Kidney capillary endothelial cell (primary cell): ENCODE data around the gene FBXO28.

ENCODE experiments used
- DNase-seq: peaks from one replicate; pipeline ENCODE4 v3.0.0-alpha.2; 2018; ENCODE audit warnings: low spot score

FBXO28 gene

DNA sequence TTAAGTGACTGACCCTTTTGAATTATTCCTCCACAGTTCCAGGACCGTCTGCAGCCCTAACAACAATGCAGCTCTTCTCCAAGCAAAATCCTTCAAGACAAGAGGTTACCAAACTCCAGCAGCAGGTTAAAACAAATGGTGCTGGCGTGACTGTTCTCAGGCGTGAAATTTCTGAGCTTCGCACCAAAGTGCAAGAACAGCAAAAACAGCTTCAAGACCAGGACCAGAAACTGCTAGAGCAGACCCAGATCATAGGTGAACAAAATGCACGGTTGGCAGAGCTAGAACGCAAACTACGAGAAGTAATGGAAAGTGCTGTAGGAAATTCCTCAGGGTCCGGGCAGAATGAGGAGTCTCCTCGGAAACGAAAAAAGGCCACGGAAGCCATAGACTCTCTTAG lies 43.4 kb downstream of the FBXO28 start:
- no peak for DNase-seq

DNA sequence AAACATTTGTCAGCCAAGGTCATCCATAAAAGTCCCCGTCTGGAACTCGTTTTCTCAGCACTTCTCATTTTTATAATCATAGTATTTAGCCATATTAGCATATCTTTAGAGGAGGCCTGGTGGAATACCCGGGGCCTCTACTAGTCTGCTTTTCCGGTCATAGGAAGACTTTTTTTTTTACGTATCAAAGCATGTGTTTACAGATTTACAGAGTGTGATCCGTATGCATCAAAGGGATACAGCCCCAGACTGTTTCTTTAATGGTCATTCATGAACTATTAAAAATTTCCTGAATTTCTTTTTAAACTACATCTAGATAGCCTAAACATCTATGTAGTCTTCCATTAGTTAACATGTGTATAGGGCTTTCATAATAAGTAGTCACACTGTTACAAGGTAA lies 45.6 kb downstream of the FBXO28 start:
- DNase-seq: no peak

DNA sequence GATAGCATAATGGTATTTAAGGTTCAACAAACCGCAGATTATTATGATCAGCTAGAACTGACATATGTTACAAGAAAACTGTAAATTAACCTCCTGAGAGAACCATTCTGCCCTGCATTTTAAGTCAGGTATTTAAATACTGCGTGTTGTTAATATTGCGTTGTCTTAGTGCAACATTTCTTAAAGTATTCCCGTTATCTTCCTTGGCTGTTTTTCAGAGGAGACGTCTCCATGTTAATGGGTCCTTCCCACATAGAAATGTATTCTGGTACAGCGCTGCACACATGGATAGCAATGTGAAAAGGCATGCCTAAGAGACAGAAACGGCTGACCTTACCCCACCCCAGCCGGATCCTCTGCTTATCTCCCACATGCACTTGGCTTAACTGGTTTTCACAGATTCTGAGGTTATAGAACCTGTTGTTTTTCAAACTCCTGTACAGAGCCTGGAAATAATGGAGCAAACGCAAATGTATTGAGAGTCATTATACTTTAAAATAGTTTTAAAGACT lies 46.3 kb downstream of the FBXO28 start:
- DNase-seq: no peak

DNA sequence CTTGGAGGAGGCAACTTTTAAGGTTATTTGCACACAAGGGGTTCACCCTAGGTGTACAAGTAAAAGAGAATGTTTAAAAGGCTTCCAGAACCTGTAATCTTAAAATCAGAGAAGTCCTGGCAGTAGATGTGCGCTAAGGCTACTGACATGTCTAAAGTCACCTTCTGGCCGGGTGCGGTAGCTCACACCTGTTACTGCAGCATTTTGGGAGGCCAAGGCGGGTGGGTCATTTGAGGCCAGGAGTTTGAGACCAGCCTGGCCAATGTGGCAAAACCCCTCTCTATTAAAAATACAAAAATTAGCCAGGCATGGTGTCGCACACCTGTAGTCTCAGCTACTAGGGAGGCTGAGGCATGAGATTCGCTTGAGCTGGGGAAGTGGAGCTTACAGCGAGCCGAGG lies 48.9 kb downstream of the FBXO28 start:
- no peak for DNase-seq

DNA sequence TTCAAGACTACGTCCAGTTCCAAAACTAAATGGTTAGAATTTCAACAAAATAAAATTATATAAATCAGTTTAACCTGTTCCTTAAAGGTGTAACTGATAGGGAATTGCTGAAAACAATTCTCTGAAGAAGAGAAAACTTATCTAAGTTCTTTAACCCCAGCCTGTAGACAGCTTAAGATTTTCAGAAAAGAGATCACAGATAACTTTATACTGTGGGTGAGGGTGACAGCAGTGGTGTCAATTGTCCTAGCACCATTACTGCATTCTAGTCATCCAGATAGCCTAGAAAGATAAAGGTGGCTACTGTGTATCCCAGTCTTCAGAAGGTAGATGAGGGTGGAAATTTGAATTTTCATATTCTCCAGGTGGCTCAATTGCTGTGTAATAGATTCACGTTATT lies 49.4 kb downstream of the FBXO28 start:
- no peak for DNase-seq

DNA sequence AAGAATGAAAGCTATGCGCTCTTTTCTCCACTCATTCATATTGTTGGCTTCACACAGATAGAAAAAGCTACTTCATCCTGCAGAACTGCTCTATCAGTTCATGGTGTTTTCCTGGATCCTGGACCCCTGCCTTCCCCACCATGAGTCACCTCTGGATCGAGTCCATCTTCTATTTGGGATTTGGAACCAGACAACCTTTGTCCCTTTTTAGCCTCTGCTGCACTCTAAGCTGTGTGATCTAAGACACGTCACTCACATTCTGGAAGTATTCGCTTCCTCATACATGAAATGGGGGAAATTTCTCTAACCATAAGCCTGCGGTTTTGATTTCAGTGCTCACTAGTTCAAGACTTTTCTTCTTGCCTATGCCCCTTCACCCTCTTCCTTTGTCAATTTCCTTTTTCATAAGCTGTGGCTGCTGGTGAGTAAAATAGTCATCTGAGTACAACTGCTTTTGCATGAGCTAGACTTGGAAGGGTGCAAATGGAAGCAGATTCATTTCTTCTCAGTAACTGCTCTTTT lies 55.0 kb downstream of the FBXO28 start:
- DNase-seq: peak; percentile 16

DNA sequence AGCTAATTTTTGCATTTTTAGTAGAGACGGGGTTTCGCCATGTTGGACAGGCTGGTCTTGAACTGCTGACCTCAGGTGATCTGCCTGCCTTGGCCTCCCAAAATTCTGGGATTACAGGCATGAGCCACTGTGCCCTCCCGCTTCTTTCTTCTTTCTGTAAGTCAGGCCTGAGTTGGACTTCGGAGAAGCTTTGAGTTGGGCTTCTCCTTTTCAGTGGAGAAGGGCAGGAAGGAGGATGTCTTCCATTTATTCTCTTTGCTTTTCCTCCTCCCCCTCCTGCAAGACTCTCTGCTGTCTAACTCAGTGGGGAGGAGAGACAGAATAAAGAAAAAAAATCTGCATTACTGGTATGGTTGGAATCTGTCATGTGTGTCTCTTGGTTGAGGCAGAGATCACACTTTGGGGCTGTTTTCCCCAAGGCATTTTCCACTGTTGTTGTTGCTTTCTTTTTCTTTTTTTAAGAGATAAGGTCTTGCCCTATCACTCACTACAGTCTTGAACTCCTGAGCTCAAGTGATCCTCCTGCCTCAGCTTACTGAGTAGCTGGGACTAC lies 55.9 kb downstream of the FBXO28 start:
- DNase-seq: no peak

DNA sequence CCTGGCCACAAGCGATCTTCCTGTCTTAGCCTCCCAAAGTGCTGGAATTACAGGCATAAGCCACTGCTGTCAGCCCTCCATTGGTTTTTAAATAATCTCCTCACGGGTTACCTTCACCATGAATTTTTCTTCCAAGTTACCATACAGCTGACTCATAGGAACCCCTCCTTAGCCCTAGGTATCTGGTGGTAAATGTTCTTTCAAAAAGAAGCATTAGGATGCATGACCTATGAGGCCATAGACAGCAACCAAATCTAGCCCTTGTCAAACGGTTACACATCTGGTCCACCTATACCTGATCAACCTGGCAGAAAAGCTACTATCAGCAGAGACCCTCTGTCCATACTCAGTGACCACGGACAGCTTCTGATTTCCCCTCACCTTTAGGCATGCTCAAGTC lies 56.4 kb downstream of the FBXO28 start:
- no peak for DNase-seq

DNA sequence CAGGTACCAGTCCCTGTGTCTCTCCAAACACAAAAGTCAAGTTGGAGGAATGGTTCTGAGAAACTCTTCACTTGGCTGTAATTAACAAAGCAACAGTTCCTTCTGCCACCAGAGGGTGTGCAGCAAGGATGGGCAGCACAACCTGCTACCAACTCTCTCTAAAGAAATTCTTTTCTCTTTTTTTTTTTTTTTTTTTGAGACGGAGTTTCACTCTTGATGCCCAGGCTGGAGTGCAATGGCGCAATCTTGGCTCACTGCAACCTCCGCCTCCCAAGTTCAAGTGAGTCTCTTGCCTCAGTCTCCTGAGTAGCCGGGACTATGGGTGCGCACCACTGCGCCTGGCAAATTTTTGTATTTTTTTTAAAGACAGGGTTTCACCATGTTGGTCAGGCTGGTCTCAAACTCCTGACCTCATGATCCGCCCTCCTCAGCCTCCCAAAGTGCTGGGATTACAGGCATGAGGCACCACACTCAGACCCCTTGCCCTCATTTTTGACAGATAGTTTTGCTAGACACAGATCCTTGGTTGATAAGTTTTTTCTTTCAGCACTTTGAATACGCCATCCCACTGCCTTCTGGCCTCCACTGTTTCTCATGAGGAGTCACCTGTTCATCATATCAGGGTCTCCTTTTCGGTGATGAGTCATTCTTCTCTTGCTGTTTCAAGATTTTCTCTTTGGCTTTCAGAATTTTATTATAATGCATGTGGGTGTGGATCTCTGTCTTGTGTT lies 57.0 kb downstream of the FBXO28 start:
- DNase-seq: no peak

DNA sequence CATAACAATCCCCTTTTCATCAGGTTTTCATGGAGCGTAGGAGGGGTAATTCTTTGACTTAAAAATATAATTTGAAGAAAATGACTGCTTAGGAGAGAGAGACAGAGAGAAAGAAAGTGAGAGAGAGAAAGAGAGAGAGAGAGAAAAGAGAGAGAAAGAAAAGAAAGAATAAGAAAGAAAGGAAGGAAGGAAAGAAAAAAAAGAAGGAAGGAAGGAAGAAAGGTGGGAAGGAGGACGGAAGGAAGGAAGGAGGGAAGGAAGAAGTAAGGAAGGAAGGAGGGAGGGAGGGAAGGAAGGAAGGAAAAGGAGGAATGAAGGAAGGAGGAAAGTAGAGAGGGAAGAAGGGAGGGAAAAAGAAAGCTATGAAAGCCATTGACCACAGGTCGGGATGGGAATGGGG lies 58.3 kb downstream of the FBXO28 start:
- DNase-seq: no peak

DNA sequence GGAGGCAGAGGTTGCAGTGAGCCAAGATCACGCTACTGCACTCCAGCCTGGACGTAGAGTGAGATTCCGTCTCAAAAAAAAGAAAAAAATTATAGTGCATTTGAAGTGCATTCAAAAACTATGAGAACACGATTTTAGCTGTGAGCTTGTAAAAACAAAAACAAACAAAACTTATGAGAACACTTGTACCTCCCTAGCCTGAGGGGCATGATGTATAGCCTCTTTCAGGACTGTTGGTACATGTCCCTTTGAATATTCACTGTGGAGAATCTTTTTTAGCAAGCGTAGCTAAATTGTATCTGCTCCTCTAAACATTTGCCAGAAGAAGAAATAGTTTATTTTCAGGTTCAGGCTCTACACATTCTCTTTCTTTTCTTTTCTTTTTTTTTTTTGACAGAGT lies 59.6 kb downstream of the FBXO28 start:
- no peak for DNase-seq

DNA sequence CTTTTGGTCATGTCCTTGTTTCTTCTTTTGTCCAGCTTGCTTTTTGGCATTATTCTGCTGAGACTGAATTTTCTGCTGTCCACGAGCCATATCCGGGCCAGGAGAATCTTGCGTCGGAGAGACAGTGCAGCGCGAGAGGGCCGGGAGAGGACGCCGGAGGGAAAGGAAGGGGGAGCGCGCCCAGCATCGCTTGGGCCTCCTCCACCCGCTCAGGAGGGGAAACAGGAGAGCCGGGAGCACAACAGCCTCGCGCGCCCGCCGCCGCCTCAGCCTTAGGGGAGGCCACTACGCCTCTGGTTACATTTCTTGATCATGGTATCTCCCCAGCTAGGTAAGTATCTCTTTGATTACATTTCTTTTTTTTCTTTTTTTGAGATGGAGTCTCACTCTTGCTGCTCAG lies 61.7 kb downstream of the FBXO28 start:
- no peak for DNase-seq

DNA sequence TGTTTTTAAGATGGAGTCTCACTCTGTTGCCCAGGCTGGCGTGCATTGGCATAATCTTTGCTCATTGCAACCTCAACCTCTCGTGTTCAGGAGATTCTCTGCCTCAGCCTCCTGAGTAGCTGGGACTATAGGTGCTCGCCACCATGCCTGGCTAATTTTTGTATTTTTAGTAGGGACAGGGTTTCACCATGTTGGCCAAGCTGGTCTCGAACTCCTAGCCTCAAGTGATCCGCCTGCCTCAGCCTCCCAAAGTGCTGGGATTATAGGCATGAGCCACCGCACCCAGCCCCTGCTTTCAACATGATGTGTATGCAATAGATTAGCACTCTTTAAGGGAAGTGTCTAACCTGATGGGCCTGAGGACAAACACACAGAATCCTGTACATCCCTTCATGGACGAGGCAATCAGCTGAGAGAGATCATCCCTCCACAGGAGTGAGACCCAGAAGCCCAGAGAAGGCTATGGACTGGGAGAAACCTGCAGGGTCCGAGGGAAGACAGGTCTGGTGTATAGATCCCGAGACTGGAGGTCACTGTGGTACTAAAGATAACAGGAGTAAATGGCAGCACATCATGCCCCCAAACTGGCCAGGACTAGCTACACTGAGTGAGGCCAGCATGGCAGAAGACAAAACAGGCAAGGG lies 63.6 kb downstream of the FBXO28 start:
- DNase-seq: no peak

DNA sequence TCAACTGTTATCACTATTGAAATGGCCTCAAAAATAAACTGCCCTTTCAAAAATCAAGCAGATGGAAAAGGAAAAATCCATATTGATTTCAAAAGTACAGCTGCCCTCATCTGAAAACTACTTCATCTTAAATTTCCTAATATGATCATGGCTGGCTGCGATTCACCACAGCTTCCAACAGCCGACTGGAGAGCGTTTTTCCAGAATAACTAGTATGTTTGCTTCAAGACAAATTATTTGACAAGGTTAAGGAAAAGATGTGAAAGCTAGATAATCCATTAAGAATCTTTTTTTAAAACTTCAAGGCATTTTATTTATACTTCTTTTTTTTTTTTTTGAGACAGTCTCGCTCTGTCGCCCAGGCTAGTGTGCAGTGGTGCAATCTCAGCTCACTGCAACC lies 65.0 kb downstream of the FBXO28 start:
- DNase-seq: no peak

DNA sequence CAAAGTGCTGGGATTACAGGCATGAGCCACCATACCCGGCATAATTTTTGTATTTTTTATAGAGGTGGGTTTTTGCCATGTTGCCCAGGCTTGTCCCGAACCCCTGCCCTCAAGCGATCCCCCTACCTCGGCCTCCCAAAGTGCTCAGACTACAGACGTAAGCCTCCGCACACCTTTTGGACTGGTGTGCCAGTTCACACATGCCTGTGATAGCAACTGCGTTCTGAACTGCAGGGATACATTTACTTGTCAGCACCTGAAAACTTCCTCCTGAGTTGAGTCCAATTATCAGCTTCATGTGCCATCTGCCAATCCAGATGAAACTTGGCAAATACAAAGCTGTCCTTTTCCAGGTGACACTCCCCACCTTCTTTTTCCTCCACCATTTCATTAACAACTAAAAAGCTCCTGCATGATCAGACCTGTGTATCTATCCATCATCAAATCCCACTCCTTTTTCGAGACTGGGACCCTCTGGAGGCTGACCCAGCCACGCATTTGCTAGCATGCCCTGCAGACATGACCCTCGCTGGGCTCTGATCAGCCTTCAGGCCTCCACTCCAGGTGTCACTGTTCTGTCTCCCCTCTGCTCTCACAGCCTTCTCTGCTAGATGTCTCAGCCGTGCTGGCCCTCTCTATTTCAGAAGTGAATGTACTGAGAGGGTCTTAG lies 67.0 kb downstream of the FBXO28 start:
- DNase-seq: no peak

DNA sequence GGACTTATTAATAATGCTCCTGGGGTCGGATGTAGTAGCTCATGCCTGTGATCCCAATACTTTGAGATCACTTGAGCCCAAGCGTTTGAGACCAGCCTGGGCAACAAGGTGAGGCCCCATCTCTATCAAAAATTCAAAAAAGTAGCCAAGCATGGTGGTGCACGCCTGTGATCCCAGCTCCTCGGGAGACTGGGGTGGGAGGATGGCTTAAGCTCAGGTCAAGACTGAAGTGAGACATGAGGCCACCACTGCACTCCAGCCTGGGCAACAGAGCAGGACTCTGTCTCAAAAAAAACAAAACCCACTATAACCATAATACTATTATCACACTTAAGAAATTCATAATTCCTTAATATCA lies 67.5 kb downstream of the FBXO28 start:
- DNase-seq: no peak

DNA sequence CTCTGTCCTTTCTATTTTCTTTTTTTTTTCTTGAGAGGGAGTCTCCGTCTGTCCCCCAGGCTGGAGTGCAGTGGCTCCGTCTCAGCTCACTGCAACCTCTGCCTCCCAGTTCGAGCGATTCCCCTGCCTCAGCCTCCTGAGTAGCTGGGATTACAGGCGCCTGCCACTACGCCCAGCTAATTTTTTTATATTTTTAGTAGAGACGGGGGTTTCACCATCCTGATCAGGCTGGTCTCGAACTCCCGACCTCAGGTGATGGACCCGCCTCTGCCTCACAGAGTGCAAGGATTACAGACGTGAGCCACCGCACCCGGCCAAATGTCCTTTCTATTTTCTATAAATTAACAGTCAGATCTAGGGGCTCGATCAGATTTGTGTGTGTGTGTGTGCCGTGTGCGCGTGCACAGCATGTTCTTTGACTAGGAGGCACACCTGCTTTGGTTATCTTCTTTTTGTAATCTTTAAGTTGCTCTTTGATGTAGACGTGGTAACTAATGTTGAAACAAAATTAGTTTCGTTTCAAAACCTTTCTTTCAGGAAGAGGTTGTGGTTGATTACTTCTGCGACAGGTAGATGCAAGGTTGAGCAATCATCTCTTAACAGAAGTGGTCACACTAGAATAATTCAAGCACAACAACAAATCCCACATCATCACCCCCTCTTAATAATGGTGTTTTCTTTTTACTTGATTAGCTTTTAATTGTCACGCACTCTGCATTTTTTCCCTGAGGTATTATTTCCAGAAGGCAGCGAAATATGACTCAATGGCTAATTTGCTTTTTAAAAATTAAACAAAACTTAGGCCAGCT lies 68.3 kb downstream of the FBXO28 start:
- no peak for DNase-seq

DNA sequence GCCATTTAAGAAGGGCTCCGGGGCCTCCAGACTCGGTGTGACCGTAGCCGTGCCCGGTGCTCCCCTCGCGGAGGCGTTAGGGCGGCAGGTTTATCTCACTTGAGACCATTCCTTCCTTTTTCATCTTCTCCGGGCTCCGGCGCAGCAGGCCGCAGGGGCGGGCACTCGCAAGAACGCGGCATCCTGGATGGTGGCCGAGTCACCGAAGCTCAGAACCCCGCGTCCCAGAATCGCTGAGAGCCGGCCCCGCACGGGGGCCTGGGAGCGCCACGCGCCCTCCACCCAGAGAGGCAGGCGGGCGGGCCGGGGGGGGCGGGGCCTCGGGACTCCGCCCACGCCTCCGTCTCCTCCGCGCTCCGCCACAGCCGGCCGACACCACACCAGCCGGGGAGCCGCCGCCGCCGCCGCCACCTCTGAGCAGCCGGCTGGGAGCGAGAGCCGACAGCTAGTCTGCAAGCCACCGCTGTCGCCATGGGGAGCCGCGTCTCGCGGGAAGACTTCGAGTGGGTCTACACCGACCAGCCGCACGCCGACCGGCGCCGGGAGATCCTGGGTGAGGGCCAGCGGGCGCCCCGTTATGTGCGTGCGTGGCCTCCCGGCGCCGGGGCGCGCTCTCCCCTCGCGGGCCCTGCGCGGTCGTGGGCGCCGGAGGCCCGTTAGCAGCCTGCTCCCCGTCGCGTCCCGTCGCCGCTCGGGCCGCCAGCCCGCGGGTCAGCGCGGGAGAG lies 69.1 kb downstream of the FBXO28 start, which contains the start of gene DEGS1:
Gene DEGS1, plus strand, starts transcription at position 375 of the 725 bp plus-strand sequence. Its CDS starts 97 bp downstream, at position 472.
- peak; percentile 60 for DNase-seq

DNA sequence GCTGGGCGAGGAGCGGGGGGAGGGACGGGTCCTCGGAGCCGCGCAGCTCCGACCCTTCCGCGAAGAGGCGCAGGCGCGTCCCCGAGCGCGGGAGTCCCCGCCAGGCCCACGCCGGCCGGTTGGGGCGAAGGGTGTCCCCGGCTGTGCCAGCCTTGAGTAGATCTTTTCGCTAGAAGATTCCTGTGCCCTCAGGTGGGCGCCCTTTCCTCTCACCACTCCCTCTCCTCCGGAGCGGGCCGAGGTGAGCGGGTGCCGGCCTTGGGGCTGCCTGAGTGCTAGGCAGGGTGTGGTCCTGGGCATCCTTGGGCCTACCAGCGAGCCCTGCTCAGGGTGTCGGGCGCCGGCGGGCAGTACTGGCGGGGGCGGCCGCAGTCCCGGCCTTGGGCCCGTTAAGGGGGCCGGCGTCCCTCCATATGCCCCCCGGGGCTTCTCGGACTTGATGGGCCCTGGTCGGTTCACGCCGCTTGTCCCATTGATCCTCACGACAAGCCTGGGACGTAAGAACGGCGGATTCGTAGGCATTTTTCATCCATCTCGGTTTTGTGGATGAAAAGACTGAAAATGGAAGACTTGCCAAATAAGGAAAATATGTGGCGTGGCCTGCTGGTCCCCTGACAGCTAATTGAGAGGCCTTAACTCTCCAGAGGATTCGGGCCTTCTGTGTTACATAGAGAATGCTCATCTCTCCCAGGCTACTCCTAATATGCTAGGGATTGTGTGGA lies 69.8 kb downstream of the FBXO28 start:
- DNase-seq: peak; percentile 38

DNA sequence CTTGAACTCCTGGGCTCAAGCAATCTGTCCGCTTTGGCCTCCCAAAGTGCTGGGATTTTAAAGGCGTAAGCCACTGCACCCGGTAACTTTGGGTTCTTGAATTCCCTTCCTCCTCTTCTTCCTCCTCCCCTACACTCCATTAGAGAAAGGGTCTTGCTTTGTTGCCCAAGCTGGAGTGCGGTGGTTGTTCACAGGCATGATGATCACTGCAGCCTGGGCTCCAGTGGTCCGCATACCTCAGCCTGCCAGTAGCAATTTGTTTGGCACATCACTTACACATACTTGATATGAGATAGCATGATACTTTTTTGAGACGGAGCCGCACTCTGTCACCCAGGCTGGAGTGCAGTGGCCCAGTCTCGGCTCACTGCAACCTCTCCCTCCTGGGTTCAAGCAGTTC lies 71.3 kb downstream of the FBXO28 start:
- no peak for DNase-seq
